Measurements from ENCODE around the gene XRCC2.
"Not testable (repeated sequence)": the region's sequence is repeated elsewhere in the genome, so short reads cannot be mapped to it uniquely, and the experiment has no call there.

Gene XRCC2

GRCh38 chr7:152675759-152676636, at the start of gene XRCC2:
Gene XRCC2, minus strand, starts transcription at chr7:152676141. Its CDS starts 62 bp downstream, at chr7:152676079.
- peak; percentile 84 to 96 for DNase-seq (ENCODE audit: extremely low read depth in 1 of 2, low read depth in 1 of 2)

DNA sequence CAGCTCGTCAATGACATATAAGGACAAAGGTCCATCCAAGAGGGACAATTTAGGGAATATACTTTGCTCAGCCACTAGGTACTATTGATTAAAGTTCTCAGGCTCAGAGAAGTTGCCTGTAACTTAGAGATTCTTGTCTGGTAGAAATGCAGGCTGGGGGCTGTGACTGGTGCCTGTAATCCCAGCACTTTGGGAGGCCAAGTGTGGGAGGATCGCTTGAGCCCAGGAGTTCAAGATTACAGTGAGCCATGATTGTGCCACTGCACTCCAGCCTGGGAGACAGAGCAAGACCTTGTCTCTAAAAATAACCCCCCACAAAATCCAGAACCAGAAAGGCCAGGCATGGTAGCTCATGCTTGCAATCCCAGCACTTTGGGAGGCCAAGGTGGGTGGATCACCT, 47.4 kb upstream of the XRCC2 start:
- no peak for DNase-seq (ENCODE audit: extremely low read depth in 1 of 2, low read depth in 1 of 2)

DNA sequence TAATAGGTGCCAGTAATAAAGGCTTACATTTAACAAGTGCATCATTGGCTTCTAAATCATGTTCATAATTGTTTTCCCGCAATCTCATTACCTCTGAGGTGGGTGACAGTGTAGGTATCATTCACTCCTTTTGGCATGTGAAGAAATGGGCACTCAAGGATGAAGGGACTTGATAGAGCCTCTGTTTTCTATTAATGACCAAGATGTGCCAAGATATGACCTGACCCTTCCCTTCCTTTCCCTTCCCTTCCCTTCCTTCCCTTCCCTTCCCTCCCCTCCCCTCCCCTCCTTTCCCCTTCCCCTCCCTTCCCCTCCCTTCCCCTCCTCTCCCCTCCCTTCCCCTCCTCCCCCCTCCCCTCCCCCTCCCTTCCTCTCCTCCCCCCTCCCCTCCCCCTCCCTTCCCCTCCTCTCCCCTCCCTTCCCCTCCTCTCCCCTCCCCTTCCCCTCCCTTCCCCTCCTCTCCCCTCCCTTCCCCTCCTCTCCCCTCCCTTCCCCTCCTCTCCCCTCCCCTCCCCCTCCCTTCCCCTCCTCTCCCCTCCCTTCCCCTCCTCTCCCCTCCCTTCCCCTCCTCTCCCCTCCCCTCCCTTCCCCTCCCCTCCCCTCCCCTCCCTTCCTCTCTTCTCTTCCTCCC, 36.6 kb upstream of the XRCC2 start:
- DNase-seq (ENCODE audit: extremely low read depth in 1 of 2, low read depth in 1 of 2) = not testable (repeated sequence)

GRCh38 chr7:152711444-152711944, 35.6 kb upstream of the XRCC2 start:
- no peak for DNase-seq (ENCODE audit: extremely low read depth in 1 of 2, low read depth in 1 of 2)

- DNase-seq (ENCODE audit: extremely low read depth in 1 of 2, low read depth in 1 of 2) = no peak
Observed at GRCh38 chr7:152710153-152710442, 34.2 kb upstream of the XRCC2 start.

DNA sequence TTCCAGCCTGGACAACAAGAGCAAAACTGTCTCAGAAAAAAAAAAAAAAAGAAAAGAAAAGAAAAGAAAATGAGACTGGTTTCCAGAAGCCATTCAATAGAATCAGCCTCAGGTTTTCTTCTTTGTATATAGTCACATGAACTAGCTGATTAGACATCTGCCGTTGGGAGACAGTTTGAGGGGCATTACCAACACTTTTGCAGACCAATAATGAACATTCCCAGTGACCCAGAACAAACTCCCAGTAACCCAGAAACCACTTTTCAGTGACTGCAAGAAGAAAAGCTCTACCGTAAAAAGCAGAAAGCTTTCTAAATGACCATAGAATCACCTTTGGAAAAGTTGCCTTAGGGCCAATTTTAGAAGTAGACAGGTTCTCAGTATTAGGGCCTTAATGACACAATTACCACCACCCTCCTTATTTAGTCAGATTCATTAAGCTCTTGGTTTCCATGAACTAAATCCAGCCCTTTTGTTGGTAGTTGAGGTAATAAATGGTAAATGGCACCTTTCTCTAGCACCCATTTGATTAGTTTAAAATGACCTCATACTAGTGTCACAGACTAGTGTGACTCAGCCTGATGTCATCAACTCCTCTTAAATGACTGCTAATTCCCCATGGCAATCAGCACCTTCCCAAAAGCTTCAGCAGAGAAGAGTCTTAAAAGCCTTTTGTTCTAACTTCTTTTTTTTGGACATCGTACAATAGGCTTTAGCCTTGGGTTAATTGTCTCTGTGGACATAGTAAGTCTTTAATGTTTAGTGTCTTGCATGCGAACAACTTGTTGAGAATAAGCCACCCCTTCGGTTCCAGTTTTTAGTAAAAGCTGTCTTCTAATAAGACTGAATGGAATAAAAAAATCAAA, 33.6 kb upstream of the XRCC2 start:
- no peak for DNase-seq (ENCODE audit: extremely low read depth in 1 of 2, low read depth in 1 of 2)

- DNase-seq (ENCODE audit: extremely low read depth in 1 of 2, low read depth in 1 of 2) = no peak
Observed at GRCh38 chr7:152704796-152705384, 28.9 kb upstream of the XRCC2 start.

DNA sequence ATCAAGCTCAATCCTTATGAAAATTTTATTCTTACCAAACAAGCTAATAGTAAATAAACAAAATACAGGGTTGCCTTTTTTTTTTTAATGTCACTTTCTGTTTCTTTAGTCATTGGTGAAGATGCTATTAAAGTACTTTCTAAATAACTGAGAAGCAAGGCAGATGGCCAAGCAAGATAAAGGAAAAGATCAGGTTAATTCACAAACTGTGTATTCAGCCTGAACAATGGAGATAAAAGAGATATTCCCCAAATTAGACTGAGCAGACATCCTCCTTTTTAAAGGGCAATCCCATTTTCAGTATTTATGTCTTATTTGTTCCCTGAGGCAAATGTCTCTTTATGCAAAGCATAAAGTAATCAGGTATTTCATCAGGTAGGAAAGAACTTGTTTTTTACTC, 23.1 kb upstream of the XRCC2 start:
- DNase-seq (ENCODE audit: extremely low read depth in 1 of 2, low read depth in 1 of 2) = no peak

DNA sequence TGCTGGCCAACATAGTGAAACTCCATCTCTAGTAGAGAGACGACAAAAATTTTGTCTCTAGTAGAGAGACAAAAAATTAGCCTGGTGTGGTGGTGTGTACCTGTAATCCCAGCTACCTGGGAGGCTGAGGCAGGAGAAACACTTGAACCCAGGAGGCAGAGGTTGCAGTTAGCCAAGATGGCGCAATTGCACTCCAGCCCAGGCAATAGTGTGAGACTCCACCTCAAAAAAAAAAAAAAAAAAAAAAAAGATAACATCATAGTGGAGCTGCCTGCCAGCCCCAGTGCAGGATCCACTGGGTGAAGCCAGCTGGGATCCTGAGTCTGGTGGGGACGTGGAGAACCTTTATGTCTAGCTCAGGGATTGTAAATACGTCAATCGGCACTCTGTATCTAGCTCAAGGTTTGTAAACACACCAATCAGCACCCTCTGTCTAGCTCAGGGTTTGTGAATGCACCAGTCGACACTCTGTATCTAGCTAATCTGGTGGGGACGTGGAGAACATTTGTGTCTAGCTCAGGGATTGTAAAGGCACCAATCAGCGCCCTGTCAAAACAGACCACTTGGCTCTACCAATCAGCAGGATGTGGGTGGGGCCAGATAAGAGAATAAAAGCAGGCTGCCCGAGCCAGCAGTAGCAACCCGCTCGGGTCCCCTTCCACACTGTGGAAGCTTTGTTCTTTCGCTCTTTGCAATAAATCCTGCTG, 21.5 kb upstream of the XRCC2 start:
- DNase-seq (ENCODE audit: extremely low read depth in 1 of 2, low read depth in 1 of 2) = not testable (repeated sequence)

DNA sequence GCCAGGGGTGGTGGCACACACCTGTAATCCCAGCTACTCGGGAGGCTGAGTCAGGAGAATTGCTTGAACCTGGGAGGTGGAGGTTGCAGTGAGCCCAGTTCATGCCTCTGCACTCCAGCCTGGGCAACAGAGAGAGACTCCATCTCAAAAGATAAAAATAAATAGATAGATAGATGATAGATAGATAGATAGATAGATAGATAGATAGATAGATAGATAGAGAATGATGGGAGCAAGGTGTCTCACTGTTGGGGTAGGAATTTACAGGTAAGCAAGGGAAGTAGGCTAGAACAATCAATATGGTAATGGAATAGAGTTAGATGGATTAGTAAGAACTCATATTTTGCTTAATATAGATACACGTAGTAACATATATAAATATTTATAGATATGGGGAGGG, 16.3 kb upstream of the XRCC2 start:
- not testable (repeated sequence) for DNase-seq (ENCODE audit: extremely low read depth in 1 of 2, low read depth in 1 of 2)

GRCh38 chr7:152683297-152683696, 7.4 kb upstream of the XRCC2 start:
- DNase-seq (ENCODE audit: extremely low read depth in 1 of 2, low read depth in 1 of 2) = no peak

DNA sequence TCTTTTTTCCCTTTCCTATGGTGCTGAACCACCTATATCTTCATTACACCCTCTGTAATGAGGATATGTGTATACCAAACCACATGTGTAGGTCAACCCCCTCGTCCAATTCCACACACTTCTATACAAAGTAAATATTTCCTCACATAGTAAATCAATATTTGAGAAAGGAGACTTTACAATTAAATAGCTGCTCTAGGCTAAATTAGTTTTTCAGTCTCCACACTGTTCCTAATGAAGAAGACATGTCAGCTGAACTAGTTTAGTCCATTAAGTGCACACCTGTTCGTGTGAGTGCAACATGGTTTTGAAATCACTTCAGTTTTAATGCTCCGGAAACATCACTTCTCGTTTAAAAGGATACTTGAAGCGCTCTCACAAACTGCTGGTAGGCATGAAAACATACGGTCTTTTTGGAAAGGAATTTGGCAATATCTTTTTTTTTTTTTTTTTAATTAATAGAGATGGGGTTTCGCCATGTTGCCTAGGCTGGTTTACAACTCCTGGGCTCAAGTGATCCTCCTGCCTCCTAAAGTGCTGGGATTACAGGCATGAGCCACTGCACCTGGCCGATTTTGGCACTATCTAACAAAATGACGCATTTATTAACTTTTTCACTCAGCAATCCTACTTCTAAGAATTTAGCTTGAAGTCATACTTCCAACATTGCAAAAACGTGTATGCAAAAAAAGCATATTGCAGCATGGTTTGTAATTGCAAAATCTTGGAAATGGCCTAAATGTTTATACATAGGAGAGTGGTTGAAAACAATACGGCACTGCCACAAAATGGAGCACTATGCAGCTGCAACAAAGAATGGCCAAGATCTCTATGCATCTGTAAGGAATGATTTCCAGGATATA, 2.1 kb upstream of the XRCC2 start:
- no peak for DNase-seq (ENCODE audit: extremely low read depth in 1 of 2, low read depth in 1 of 2)

DNA sequence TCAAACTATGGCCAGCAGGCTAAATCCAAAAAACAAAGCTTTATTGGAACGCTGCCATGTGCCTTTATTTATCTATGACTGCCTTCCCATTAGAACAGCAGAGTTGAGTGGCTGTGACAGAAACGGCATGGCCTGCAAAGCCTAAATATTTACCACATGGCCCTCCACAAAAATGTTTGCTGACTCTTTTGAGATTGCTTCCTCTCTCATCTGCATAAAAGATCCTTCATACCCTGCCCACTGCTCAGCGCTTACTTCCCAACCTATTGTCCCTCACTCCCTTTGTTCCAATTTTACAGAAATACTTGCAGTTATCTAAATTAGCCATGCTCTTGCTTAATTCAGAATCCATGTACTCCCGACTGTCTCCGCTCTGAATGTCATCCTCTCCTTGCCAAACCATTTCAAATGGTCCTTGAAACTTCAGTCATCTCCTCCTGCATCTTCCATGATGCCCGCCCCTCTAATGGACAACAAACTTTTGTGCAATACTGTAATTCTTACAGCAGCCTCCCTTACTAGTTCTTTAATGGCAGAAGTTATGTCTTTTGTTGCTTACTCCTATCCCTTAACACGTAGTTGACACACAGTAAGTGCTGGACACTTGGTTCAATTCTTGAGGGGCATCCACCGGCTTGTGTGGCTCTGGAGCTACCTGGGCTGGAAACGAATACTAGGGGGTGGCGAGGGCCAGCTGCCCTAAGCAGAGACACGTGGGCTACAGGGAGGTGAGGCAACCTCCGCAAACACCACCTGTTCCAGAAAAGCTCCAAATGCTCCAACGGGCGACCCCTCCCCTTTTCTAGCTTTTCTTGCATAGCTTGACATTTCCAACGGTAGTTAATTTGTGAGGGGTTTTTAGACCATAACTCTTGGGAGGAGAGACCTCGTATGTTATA, 832 bp downstream of the XRCC2 start:
- DNase-seq (ENCODE audit: extremely low read depth in 1 of 2, low read depth in 1 of 2) = no peak

DNA sequence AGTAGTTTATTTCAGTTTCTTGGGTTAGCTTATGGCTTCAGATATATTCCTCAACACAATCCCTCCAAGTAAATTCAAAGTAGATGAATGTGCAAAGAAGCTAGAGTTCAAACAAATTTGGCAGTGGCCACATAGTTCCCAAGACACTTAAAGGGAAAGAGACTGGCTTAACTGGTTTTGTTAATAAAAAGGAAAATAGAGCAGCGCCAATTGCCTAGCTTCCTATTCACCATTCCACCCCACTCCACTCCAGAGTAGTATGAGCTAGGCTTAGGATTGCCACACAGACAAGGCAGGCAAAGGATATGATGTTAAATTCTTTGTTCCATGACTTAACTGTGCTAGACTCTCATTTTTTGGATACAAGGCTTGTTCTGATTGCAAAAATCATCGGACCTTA, 2.0 kb downstream of the XRCC2 start:
- no peak for DNase-seq (ENCODE audit: extremely low read depth in 1 of 2, low read depth in 1 of 2)

DNA sequence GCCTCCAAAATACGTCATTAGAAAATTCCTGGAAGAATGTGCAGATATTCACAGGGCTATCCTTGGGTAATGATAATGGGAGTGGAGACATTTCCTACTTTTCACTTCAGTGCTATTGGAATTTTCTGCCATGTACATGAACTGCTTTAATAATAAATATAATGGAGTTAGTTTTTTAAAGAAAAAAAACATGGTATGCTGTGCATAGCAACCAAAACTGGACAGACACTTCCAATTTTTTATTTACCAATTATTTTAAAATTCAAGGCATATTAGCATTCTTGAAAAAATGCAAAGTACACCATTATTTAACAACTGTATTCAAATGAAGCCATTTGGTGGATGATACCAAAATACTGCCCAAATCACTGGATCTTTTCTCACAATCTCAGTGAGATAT, 3.3 kb downstream of the XRCC2 start:
- DNase-seq (ENCODE audit: extremely low read depth in 1 of 2, low read depth in 1 of 2) = no peak

GRCh38 chr7:152669758-152670157, 6.2 kb downstream of the XRCC2 start:
- no peak for DNase-seq (ENCODE audit: extremely low read depth in 1 of 2, low read depth in 1 of 2)

- no peak for DNase-seq (ENCODE audit: extremely low read depth in 1 of 2, low read depth in 1 of 2)
Observed at GRCh38 chr7:152668975-152669374, 7.0 kb downstream of the XRCC2 start.

GRCh38 chr7:152667958-152668357, 8.0 kb downstream of the XRCC2 start:
- no peak for DNase-seq (ENCODE audit: extremely low read depth in 1 of 2, low read depth in 1 of 2)
